Loucy (cell line): ENCODE data around the gene KRTAP12-3.

Experiments used
- CTCF ChIP-seq: fragments of 200-600 bp; sonication (generic); conservative IDR thresholded peaks from 2 replicates; pipeline ENCODE4 v1.5.1; 2014; ENCODE audit warnings: mild to moderate bottlenecking, antibody characterized with exemption, low read length
- EZH2phosphoT487 ChIP-seq: fragments of 200-600 bp; IDR thresholded peaks from 2 replicates; pipeline ENCODE4 v1.6.1; 2018; ENCODE audit warnings: antibody characterized with exemption, mild to moderate bottlenecking, moderate library complexity, borderline replicate concordance

DNA sequence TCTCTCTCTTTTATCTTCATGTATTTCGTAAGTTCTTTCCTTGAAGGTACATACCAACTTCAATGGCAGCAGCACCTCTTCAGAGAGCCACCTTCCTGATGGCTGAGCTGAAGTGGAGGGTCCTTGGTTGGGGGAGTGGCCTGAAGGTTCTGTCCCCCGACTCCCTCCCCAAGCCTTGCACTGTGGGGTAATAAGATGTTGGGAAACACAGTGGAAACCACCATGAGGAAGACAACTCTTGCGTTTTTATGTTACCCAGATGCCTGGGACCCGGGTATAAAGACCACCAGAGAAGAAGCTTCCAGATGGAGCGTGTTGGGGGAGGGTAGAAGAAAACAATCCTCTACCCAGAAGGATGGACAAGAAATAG lies 794 bp downstream of the KRTAP12-3 start:
- TF ChIP-seq CTCF (no peak), EZH2phosphoT487 (no peak)
